Stimulated activated CD4-positive, alpha-beta T cell treated with anti-CD3 and anti-CD28 coated beads, Interleukin-4, amount 100 ng/mL, for 24 hours (primary cell): ENCODE measurements around the gene TSPAN4.
A peak's percentile ranks its signal among the peaks of the same experiment; 100 is the strongest.

Source experiments
- DNase-seq: peaks from one replicate; pipeline ENCODE4 v3.0.0-alpha.2; 2020

TSPAN4 gene

GRCh38 chr11:837189-837989 is 5.3 kb upstream of the TSPAN4 start:
- no peak for DNase-seq

- DNase-seq = no peak
Measured at GRCh38 chr11:837990-838307, 4.7 kb upstream of the TSPAN4 start.

- DNase-seq = no peak
Measured at GRCh38 chr11:838441-839279, 4.0 kb upstream of the TSPAN4 start.

- DNase-seq = no peak
Measured at GRCh38 chr11:839280-839623, 3.4 kb upstream of the TSPAN4 start.

GRCh38 chr11:839875-840617 is 2.6 kb upstream of the TSPAN4 start:
- DNase-seq = no peak

- no peak for DNase-seq
Measured at GRCh38 chr11:841981-842369, 677 bp upstream of the TSPAN4 start.

GRCh38 chr11:843086-843734 is 558 bp downstream of the TSPAN4 start:
- DNase-seq = no peak

GRCh38 chr11:843818-844692 is 1.4 kb downstream of the TSPAN4 start:
- no peak for DNase-seq

GRCh38 chr11:844693-845644 is 2.3 kb downstream of the TSPAN4 start:
- no peak for DNase-seq

GRCh38 chr11:845872-846495 is 3.3 kb downstream of the TSPAN4 start:
- DNase-seq = no peak

GRCh38 chr11:846496-847098 is 3.9 kb downstream of the TSPAN4 start:
- DNase-seq = no peak

GRCh38 chr11:847876-848275 is 5.2 kb downstream of the TSPAN4 start:
- DNase-seq = no peak

GRCh38 chr11:848380-848931 is 5.8 kb downstream of the TSPAN4 start:
- DNase-seq = peak; percentile 71

GRCh38 chr11:849104-849824 is 6.6 kb downstream of the TSPAN4 start:
- DNase-seq = no peak

GRCh38 chr11:849951-850774 is 7.5 kb downstream of the TSPAN4 start:
- no peak for DNase-seq

- no peak for DNase-seq
Measured at GRCh38 chr11:850775-851763, 8.4 kb downstream of the TSPAN4 start.

GRCh38 chr11:852762-853161 is 10.1 kb downstream of the TSPAN4 start:
- no peak for DNase-seq
